SW480 (cell line): ENCODE measurements around the gene APOA5.
A peak's percentile ranks its signal among the peaks of the same experiment; 100 is the strongest.

Source experiments
- DNase-seq: peaks from one replicate; pipeline ENCODE4 v3.0.0-alpha.2; 2016; ENCODE audit warnings: low spot score

APOA5 gene

GRCh38 chr11:116797816-116798215, 6.1 kb upstream of the APOA5 start:
- DNase-seq: no peak

- DNase-seq: no peak
These were observed 4.9 kb upstream of the APOA5 start for GRCh38 chr11:116796548-116796947.

GRCh38 chr11:116794851-116795250, 3.2 kb upstream of the APOA5 start:
- DNase-seq: no peak

- no peak for DNase-seq
These were observed 2.1 kb upstream of the APOA5 start for GRCh38 chr11:116793772-116794097.

- peak; percentile 28 for DNase-seq
These were observed 1.4 kb upstream of the APOA5 start for GRCh38 chr11:116792869-116793771.

GRCh38 chr11:116792144-116792868, 627 bp upstream of the APOA5 start:
- no peak for DNase-seq

- peak; percentile 20 for DNase-seq
These were observed 472 bp downstream of the APOA5 start for GRCh38 chr11:116791002-116791812.

- no peak for DNase-seq
These were observed 1.3 kb downstream of the APOA5 start for GRCh38 chr11:116790167-116791001.

- DNase-seq: no peak
These were observed 2.7 kb downstream of the APOA5 start for GRCh38 chr11:116788975-116789374.

GRCh38 chr11:116788534-116788933, 3.1 kb downstream of the APOA5 start:
- no peak for DNase-seq

GRCh38 chr11:116787786-116788486, 3.7 kb downstream of the APOA5 start, which contains the start of gene ZPR1:
TSS of gene ZPR1 (minus strand) at chr11:116788023. CDS start at chr11:116787990, 33 bp downstream.
- peak; percentile 65 for DNase-seq

- DNase-seq: no peak
These were observed 4.3 kb downstream of the APOA5 start for GRCh38 chr11:116787436-116787785.

- no peak for DNase-seq
These were observed 4.7 kb downstream of the APOA5 start for GRCh38 chr11:116786966-116787365.

- DNase-seq: no peak
These were observed 5.4 kb downstream of the APOA5 start for GRCh38 chr11:116786326-116786725.

- DNase-seq: no peak
These were observed 9.0 kb downstream of the APOA5 start for GRCh38 chr11:116782728-116783127.

- no peak for DNase-seq
These were observed 13.1 kb downstream of the APOA5 start for GRCh38 chr11:116778556-116778955.

GRCh38 chr11:116777056-116777455, 14.6 kb downstream of the APOA5 start:
- no peak for DNase-seq

- DNase-seq: no peak
These were observed 15.1 kb downstream of the APOA5 start for GRCh38 chr11:116776522-116776984.

- no peak for DNase-seq
These were observed 15.7 kb downstream of the APOA5 start for GRCh38 chr11:116775975-116776374.

GRCh38 chr11:116774661-116775060, 17.0 kb downstream of the APOA5 start:
- no peak for DNase-seq
